ENCODE results near the gene ECE1.
A peak's percentile ranks its signal among the peaks of the same experiment; 100 is the strongest.

The ECE1 gene

DNA sequence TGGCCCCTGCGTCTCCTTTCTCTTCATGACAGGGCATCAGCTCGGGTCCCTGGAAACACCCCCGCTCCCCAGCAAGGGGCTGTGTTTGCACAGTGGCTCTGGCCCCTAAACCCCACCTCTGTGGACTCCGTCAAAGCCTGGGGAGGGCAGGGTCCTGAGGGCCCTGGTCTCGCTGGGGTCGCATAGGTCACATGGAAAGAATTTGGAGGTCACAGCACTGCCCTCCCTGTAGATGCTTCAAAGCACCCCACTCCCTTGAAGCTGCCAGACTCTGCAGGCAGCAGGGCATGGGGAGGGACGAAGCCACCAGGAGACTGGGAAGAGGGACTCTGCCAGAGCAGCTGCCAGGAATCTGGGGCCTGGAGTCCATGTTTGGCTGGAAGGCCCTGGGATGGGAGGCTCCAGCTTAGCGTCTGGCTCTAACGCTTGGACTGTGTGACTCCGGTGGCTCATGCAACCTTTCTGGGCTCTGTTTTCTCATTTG lies 36.6 kb upstream of the ECE1 start:
- no peak for DNase-seq
- in situ Hi-C loops (cut with MboI; ENCODE audit: low pct_unique_long_range_greater_than_20kb, low sequenced_read_pairs) = no loop called here

DNA sequence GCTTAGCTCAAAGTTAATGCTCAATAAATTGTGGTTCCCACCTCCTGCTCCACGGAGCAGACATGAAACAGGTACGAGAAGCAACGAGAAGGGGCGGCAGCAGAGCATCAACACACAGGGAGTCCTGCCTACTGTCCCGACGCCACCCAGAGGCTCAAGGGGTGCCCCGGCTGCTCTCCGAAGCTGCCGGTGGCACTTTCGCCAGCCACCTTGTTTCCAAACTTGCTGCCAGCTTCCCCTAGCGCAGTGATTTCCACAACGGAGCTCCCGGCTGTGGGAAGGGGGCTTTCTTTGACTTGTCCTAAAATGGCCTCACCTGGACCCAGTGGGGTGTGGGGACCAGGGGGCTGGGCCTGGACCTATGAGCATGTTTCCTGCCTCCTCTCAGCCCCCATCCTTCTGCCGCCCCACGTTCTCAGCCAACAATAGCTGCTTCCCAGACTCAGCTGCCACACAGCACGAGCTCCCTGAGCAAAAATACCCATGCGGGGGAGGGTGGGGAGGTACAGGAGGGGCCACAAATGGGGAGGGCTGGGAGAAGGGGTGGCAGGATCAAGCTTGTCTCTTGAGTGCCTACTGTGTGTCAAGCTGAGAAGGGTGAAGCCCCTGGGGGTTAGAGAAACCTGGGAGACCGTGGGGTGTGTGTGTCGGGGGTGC lies 35.6 kb upstream of the ECE1 start:
- DNase-seq = no peak
- in situ Hi-C loops (cut with MboI; ENCODE audit: low pct_unique_long_range_greater_than_20kb, low sequenced_read_pairs) = no loop called here

DNA sequence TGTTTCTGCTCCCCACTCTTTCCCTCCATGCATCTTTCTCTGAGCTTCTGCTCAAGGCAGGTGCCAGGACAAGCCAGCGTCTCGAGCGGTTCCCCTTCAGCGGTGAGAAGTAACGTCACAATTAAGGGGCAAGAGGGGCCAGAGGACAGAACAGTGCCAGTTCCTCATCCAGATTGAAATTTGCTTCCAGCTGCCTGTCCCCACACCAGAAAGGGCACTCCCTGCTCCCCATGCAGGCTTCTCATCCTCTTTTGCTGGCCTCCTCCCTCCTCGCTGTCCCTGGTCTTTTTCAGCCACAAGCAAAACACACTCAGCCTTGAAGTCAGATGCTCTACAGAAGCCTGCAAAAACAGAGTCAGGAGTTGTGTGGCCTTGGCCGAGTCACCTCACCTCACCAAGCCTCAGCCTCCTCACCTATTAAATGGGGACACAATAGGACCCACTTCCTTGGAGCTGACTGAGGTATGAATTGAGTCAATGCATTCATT lies 35.0 kb upstream of the ECE1 start:
- DNase-seq = no peak
- in situ Hi-C loops (cut with MboI; ENCODE audit: low pct_unique_long_range_greater_than_20kb, low sequenced_read_pairs) = no loop called here

DNA sequence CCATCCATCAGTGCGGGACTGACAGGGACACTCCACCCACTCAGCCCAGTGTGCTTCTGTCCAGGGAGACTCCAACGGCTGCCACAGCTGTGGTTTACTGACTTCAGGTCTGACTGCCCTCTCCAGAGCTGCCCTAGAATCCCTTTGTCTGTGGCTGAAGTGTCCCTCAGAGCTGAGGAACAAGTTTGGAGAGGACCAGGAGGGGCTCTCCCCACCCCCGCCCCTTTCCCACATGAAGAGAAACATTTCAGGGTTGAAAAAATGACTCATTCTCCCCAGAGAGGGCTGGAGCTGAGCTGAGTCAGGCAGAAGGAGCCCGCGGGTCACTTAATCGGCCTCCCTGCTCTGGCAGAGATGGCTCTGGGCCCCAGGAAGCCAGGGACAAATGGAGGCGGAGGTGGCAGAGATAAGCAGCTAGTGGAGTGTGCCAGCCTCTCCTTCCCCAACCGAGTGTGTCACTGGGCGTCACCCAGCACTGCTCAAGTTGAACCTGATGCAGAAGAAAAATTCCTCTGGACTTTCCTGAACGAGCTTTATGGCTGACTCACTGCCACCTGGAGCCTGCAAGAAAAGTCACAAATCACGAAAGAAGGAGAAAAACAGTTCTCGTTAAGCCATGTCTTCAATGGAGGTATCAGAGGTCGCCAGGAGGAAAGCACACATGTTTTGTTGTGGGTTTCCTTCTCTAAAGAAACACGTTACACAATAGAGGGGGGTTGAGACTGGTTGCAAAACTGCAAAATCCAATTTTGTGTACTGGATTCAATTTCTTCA lies 34.3 kb upstream of the ECE1 start:
- DNase-seq = peak; percentile 41
- in situ Hi-C loops (cut with MboI; ENCODE audit: low pct_unique_long_range_greater_than_20kb, low sequenced_read_pairs) = no loop called here

DNA sequence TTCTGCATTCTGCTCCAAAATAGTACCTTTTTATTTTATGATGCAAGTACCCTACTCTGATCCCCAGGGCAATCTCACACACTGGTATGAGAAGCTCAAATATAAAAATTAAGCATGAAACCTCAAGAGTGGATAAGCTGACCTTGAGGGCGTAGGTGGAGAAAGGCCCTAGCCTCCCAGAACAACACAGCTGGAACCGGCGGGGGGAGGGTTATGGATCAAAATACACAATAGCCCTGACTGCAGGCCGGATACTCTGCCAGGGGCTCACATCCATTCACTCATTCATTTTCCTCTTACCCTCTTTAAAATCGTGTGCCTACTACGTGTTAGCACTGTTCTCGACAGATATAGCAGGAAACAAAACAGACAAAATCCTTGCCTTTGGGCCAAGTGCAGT lies 32.8 kb upstream of the ECE1 start:
- DNase-seq = no peak
- in situ Hi-C loops (cut with MboI; ENCODE audit: low pct_unique_long_range_greater_than_20kb, low sequenced_read_pairs) = no loop called here

DNA sequence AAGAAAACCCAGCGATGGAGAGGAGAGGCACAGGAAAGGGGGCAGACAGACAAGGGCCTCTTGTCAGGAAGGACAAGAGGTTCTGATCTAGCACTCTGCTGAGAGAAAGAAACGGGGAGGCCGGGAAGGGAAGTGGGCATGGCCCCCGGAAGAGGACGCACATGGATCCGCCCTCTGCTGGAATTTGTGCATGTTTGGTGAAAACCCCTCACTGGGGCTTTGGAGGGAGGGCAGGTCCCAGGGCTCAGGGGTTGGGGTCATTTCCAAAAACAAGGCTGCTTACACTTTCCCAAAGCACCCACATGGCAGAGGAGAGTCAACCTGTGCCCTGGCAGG lies 32.4 kb upstream of the ECE1 start:
- DNase-seq = no peak
- in situ Hi-C loops (cut with MboI; ENCODE audit: low pct_unique_long_range_greater_than_20kb, low sequenced_read_pairs) = no loop called here

DNA sequence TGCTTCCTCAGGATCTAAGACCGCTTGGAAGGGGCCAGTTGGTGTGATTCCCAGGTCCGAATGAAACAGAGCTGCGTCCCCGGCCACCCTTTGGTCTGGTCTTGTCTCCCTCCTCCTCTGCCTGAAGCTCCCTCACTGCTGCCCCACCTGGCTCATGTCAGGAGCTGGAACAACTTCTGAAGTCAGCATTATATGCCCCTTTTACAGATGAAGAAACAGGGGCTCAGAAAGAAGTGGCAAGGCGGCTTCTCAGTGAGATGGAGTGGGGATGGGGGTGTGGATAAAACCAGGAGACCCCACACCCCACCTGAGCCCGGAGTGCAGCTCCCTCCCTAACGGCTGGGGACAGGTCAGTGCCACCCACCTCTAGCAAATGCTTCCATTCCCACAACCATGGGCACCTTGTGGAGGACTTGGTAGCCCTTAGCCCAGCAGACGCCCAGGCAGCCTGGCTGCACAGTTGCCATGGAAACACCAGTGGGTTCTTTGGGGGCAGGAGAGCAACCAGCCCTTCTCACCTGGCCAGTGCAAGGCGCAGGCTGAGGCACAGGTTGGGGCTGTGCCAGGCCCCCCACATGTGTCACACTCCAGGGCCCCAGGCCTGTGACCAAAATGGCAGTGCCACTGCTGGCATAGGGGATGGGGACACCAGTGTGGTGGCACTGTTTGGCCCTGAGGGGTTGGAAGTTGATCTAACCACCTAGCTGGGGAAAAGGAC lies 31.9 kb upstream of the ECE1 start:
- in situ Hi-C loops (cut with MboI; ENCODE audit: low pct_unique_long_range_greater_than_20kb, low sequenced_read_pairs) = no loop called here
- no peak for DNase-seq

DNA sequence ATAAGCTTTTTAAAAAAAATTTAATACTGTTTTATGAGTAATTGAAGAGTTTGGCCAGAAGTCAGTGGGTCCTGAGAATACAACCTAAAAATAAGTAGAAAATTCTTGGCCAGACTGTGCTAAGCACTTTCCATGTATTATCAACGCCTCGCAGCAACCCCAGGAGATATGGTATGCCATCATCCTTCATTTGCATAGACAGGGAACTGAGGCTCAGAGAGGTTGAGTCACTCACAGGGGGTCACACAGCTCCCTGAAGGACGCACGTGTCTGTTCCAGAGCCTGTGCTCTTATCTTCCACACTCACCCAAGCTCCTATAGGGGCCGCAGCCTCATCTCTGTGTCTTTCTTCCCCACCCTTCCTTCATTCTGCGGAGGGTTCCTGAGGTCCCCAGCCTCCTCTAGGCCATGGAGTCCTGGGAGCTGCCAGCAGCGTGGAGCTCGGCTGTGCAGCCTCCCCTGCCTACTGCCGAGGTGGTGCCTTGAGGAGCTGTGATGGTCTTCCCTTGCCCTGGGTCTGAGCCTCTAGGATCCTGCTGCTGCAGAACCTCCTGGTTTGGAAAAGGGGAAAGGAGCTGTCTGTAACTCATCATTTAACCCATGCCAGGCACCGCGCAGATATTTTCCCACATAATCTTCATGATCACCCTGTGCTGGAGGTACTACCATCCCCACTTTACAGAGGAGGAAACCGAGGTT lies 30.3 kb upstream of the ECE1 start:
- in situ Hi-C loops (cut with MboI; ENCODE audit: low pct_unique_long_range_greater_than_20kb, low sequenced_read_pairs) = no loop called here
- no peak for DNase-seq

DNA sequence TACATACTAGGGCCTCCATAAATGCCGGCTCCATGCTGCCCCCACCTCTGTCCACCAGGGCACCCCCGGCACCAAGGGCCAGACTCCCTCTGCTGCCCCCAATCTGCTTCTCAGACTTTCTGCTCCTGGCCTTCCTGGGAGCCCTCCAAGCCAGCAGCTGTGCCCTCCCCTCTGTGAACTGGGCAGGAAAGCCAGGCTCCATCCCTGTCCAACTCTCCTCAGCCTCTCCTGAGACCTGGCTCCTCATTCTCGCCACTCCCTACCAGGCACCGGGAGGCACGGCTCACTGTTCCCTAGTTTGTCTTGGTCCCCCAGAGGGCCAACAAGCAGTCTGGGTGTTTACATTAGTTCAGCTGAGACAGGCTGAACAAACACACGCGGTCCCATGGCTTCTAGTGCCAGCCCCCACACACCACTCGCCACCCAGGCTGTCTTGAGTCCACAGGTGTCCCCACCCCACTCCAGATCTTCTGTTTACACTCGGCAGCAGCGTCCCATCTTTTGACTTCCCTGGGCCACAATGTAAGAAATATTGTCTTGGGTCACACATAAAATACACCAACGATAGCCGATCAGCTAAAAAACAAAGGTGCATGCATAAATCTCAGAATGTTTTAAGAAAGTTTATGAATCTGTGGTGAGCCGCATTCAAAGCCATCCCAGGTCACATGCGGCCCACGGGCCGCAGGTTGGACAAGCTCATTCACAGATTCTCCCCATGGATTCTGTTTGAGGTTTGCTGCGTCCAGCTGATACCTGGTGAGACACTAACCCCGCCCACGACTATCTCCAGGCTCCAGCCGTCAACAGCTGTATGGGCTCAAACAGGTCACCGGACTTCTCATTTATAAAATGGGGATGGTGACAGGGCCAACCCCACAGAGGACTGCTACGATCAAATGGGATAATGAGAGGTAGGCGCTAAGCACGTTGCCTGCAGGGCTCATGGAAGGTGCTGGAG lies 29.5 kb upstream of the ECE1 start:
- in situ Hi-C loops (cut with MboI; ENCODE audit: low pct_unique_long_range_greater_than_20kb, low sequenced_read_pairs) = no loop called here
- DNase-seq = no peak

DNA sequence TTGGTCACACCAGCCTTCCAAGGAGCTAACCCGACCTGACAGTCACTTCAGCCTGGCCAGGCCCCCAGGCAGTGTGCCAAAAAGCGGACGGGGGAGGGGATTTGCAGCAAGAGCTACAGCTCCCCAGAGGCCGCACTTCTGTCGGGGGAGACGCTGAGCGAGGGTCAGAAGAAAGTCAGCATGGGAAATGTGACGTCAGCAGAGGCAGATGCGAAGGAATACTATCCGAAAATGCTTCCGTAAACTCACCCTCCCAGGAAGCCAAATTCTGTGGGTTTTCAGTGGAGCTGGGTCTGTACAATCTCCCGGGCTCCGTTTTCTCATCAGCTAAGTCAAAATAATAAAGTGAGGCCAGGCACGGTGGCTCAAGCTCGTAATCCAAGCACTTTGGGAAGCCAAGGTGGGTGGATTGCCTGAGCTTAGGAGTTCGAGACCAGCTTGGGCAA lies 28.5 kb upstream of the ECE1 start:
- DNase-seq = no peak
- in situ Hi-C loops (cut with MboI; ENCODE audit: low pct_unique_long_range_greater_than_20kb, low sequenced_read_pairs) = no loop called here

DNA sequence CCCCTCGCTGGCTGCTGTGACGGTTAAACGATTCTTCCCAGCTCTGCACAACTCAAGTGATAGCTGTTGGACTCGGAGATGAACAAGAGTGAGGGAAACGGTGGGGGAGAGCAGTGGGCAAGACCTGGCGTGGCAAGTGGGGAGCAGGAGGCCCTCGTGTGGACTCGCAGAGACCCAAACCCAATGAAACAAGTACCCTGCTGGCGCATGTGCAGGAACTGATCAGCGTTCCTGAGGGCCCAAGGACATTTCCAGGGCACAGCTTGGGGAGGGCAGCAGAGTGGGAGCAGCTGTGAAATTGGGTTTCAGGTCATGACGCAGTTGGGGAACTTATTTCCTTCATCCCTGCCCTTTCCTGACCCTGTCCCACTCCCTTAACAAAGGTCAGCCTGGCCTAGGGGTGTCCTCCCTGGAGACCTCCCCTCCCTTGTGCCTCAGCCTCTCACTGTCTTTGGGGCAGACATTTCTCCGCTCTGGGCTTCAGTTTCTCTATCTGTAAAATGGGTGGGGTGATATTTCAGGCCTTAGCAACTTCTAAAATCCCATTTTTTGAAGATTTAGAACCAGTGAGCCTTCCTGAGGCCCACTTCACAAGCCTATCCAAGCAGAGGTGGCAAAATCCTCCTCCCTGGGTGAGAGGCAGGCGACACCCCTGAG lies 27.9 kb upstream of the ECE1 start:
- DNase-seq = no peak
- in situ Hi-C loops (cut with MboI; ENCODE audit: low pct_unique_long_range_greater_than_20kb, low sequenced_read_pairs) = no loop called here

DNA sequence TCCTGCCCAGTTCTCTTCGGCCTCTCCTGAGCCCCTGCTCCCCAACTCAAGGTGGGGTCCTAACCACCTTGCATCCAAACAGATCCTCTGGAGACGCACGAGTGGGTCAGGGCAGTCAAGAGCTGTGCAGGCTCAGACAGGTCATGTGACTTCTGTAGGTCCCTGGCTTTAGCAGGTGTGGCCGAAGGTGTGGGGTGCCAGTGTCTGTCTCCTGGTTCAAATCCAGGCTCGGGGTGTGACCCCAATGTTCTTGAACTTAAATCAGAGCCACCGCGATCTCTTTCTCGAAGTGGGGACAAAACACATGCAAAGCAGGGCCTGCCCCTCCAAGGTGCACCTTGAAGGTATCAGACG lies 27.4 kb upstream of the ECE1 start:
- DNase-seq = no peak
- in situ Hi-C loops (cut with MboI; ENCODE audit: low pct_unique_long_range_greater_than_20kb, low sequenced_read_pairs) = no loop called here

DNA sequence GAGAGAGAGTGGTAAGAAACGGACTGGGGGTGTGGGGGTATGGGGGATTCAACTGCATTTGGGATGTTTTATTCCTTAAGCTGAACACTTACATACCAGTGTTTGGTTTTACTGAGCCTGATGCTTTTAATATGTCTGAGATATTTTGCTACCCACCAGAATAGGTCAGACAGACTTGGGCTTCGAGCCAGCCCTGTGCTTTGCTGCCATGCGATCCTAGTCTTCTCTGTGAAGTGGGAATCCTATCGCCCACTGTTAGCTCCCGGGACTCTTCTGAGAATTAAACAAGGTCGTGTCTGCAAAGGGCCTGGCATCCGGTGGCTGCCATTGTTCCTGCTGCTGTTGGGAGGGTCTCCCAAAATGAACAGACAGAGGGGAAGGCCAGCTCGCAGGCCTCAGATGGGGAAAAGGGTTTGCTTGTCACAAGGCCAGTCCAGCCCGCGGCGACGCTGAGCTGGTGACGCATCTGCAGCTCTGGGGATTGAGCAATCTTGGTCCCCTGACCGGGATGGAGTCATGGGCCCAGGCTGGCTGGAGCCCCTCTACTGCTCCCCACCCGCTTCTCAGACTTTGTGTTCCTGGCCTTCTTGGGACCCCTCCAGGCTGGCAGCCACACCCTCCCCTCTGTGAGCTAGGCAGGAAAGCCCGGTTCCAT lies 26.9 kb upstream of the ECE1 start:
- in situ Hi-C loops (cut with MboI; ENCODE audit: low pct_unique_long_range_greater_than_20kb, low sequenced_read_pairs) = no loop called here
- no peak for DNase-seq

DNA sequence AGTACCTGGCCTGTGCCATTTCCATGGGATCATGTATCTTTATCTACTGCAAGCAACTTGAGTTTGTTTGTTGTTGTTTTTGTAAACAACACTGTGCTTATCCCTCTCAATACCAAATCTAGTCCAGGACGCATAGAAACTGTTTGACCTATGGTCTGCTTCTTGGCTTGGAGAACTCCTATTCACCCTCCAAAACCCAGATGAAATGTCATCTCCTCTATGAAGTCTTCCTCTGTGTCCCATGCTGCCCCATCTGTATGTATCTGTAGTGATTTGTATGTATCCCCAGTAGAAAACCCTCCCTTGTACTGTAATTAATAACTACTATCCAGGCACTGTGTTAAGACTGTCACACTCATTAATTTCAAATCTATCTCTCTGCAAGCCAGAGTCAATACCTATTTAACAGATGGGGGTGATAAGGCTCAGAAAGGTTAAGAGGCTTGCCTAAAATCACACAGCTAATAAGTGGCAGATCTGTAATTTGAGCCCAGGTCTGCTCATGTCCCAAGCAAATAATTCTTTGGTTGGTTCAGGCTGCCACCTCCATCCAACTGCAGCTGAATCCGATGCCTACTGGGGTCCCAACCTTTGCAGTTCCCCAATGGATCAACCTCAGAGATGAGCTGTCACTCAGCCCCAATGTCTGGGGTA lies 24.6 kb upstream of the ECE1 start:
- DNase-seq = no peak
- in situ Hi-C loops (cut with MboI; ENCODE audit: low pct_unique_long_range_greater_than_20kb, low sequenced_read_pairs) = no loop called here

DNA sequence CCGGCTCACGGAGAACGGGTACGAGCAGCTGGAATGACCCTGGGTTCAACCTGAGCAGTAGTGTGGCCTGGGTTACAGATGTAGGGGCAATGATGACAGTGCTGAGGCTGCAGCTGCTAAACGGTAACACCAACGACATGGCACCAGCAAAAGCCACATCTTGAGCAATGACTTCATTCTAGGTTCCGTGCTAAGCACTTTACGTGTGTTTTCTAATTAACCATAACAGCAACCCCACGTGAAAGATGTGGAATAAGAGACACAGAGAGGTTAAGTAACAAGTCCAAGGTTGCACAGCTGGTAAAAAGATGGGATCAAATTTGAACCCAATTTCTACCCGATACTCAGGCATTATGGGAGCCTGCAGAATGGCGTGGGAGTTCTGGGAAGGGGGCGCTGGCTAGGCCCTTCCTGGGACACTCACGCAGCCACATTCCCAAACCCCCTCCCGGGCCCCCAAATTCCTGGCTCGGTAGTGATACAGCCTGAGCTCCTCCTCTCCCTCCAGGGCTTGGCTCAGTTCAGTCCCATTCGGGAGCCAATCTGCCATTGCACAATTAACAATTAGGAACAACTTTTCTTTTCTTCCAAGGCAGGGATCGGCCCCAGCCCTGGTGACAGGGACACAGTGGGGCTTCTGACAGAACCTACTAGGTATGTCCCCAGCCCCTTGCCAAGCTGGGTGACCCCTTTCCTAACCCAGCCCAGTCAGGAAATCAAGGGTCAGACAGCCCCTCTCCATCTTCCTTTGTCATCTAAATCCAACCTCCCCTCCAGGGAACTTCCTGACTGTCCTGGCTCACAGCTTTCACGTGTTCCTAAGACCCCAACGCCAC lies 23.8 kb upstream of the ECE1 start:
- no peak for DNase-seq
- in situ Hi-C loops (cut with MboI; ENCODE audit: low pct_unique_long_range_greater_than_20kb, low sequenced_read_pairs) = no loop called here

DNA sequence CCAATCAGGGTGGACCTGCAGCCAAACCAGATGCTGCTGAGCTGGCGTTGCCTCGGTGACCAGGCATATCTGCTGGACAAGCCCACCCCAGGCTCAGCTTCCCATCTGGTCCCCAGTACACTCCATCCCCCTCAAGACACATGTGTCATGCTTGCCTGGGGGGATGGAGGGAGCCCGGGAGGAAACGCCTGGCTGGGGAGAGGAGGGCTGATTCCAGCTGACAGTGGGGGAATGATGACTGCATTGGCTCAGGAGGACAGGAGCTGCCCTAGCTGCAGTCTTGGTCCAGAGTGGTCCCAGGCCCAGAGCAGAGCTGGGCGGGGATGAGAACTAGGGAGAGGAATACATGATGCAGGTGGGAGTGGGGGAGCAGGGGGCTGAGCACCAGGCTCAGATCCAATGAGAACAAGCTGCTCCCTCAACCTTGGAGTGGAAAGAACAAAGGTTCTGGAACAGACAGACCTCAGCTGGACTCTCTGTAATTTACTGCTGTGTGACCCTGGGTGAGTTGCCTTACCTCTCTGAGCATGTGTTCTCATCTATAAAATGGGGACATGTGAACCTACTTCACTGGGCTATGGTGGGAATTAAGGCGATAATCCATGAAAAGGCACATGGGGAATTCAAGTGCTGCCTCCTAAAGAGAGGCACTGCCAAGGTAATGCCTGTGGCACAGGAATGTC lies 23.1 kb upstream of the ECE1 start:
- in situ Hi-C loops (cut with MboI; ENCODE audit: low pct_unique_long_range_greater_than_20kb, low sequenced_read_pairs) = no loop called here

More for the DNA sequence above, 23.1 kb upstream of the ECE1 start:
- DNase-seq = no peak

All from KBM-7 (cell line).